Renal cortex interstitium (tissue), 15 donors: ENCODE results near the gene ZFAND4. TPM values are rescaled to one million over a fixed set of nuclear protein-coding genes. Genes with fewer than 3 reads are reported as not detected.
A peak's percentile ranks its signal among the peaks of the same experiment; 100 is the strongest.
"Not testable (repeated sequence)": the region's sequence is repeated elsewhere in the genome, so short reads cannot be mapped to it uniquely, and the experiment has no call there.

Experiments
- DNase-seq, 11 donors: peaks; one replicate each; pipeline ENCODE4 v3.0.0-alpha.2; 2013; ENCODE audit warnings: low read depth in 9 of 11, low spot score in 4 of 11; ENCODE audit errors: extremely low read depth in 1 of 11
- long read RNA-seq, 16 experiments: transcript quantifications; one replicate each; lab custom pipeline, GENCODE V29; 2026
- polyA plus RNA-seq, 3 donors: library from polyadenylated mRNA; unstranded; fragments of 120-200 nt; gene quantifications; one replicate each; pipeline ENCODE4 v1.2.1, GENCODE V29; 2013; ENCODE audit not compliant: insufficient read length in 3 of 3

Gene ZFAND4
- polyA plus RNA-seq = 10 to 100 TPM; 13.5 to 15.4 (median 14.5) TPM
- long read RNA-seq, donor 1 = 0 reads
- long read RNA-seq, donor 2 = 0 reads
- long read RNA-seq, donor 3 = 0 reads
- long read RNA-seq, donor 4 = 0 reads
- long read RNA-seq, donor 5 = 0 reads
- long read RNA-seq, donor 6, partial matches to known transcripts = 5 of 5 reads
- long read RNA-seq, donor 6, other reads (novel, unspliced or antisense) = 0 of 5 reads
- long read RNA-seq, donor 7 = 0 reads
- long read RNA-seq, donor 8 = 0 reads
- long read RNA-seq, donor 9 = 0 reads
- long read RNA-seq, donor 10 = 0 reads
- long read RNA-seq, donor 11 = 0 reads
- long read RNA-seq, donor 12 = 0 reads
- long read RNA-seq, donor 13 = 0 reads
- long read RNA-seq, donor 14 = 0 reads
- long read RNA-seq, donor 15 = 0 reads
- long read RNA-seq, donor 16 = 0 reads

DNA sequence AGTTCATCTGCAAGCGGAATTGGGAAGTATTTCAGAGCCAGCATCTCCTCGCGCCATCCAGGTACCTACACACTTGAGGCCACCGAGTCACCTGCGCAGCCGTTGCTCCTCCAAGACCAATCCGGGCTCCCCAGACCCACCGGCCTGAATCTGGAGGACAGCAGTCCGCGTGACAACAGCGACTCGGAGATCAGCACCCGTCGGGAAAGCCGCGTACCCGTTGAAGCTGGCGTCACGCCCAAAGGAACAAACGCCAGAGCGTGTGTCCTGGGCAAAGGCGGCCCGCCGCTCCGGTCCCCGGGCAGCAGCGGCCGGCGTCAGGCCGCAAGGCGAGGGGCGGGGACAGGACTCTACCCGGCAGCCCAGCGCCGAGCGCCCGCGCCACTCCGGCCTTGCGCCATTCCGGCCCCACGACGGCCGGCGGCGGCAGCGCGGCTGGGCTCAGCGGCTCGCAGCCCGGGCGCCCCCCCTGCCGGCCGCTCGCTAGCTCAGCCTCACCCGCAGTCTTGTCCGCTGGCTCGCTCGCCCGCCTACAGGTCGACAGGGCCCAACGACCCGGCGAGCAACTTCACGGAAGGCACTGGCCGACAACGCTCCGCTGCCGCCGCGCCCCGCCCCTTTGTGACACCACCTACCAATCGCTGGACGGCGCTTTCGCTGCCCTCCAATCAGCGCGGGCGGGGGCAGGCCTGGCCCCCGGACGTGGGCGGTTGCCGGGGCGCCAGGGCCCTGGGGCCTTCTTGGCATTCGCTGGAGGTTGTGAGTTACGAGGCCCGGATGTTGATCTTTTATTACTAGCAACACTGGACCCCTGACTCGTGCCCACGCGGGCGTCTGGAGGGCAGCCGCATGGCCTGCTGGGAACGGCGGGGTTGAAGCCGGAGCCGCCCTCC is at the start of gene ZFAND4:
ZFAND4 (minus strand) TSS at position 592 of the 893 bp plus-strand sequence. CDS start 9,047 bp downstream, outside the sequence.
- peak; percentile 74 to 94 (median 91) for DNase-seq

DNA sequence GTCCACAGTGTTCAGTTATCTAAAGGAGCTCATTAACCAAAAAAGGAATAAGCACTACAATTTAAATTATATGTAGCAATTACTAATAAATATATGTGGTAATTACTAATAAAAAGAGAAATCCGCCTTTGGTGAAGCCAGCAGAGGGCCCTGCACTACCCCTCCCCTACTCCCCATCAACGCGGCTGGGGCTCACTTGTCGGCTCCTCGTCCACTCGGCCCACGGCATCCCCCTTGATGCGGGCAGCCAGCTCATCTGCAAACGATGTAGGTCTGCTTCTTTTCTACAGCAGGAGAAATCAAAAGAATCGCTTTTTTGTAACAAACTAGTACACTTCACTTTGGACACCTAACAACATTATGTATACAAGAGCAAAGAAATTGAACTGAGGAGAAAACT is 48.9 kb upstream of the ZFAND4 start:
- not testable (repeated sequence) for DNase-seq

DNA sequence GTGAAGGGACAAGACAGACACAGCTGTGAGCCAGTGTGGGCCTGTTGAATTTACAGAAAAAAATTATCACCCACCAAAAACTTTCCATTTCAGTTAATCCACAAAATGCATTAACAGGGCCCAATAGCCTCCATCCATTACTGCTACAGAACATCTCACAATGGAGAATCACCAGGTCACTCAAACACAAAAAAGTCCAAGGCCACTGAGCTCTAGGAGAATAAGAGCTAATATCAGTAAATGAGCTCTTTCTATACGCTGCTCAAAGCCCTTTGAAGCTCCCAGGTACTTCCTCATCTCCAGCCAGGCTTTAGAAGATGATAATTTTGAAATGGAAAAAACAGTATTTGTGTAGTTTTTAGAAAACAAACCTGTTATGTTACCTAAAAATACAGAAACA is 45.1 kb upstream of the ZFAND4 start:
- not testable (repeated sequence) for DNase-seq

DNA sequence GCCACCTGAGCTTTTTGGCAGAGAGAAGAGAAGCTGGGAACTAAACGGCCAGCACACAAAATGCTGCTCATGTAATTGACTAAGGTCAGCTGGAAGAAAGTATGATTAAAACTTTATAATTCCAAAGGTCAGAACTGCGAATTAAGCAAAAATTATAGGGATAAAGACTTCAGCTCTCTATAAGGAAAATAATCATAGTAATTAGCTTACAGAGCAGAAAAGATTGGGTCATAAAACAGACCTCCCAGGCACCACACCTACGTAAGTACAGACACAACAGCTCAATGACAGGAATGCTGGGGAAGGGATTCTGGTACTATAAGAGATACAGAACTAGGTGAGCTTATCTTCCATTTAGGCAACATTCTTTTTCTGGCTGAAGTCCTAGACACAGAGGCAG is 44.5 kb upstream of the ZFAND4 start:
- DNase-seq = not testable (repeated sequence)

DNA sequence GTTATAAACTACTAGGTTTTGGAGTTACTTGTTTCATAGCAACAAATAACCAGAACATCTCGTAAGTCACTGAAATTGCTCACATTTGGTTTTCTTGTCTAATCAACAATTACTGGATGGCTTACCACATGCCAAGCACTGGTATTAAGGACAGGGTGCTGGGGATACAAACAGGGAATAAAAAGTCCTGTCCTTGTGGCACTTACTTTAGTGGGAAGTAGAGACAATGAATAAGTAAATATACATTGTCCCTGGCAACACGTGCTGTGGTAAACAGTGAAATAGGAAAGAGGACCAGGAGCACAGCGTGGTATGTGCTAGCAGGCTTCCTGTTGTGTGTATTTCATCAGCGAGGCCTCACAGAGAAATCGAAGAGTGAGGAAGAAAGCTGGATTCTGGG is 38.7 kb upstream of the ZFAND4 start:
- DNase-seq = not testable (repeated sequence)

DNA sequence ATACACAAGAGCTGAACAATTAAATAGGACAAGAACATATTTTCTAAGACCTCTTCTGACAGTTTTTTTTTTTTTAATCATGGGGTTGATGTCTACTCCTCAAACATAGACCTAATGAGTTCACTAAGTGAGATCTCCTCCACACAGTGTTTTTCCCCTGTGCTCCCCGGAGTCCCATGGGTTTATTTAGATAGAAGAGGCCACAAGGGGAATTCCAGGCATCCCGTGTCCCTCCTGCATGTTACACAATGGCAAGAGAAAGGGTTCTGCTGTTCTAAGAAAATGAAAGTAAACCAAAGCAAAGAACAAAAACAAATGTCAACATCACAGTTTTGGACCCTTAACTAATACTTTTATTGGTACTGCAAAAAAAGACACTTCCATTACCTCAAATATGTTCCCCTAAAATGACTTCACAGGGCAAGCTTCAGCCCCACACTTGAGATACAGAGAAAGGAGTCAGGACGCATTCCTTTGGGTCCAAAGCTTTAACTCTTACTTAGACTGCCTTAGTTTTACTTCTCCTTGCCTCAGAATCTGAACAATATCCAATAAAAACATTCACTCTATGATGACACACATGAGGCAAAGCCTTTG is 37.7 kb upstream of the ZFAND4 start:
- not testable (repeated sequence) for DNase-seq

DNA sequence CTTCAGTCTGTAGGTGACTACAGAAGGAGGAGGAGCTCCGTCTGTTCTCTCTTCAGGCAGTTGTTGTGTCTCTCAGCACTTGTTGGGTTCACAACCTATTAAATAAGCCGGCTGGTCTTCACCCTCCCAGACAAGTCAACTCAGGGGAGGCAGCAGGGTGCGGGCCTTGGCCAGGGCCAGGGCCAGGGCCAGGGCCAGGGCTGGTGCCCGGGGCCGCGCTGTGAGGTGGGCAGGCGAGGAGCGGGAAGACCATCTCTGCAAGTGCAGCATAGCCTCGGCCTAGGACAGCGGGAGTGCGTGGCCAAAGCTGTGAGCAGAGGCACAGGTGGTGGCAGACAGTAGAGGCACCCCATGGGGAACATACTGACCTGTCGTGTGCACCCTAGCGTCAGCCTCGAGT is 5.9 kb upstream of the ZFAND4 start:
- DNase-seq = not testable (repeated sequence)

DNA sequence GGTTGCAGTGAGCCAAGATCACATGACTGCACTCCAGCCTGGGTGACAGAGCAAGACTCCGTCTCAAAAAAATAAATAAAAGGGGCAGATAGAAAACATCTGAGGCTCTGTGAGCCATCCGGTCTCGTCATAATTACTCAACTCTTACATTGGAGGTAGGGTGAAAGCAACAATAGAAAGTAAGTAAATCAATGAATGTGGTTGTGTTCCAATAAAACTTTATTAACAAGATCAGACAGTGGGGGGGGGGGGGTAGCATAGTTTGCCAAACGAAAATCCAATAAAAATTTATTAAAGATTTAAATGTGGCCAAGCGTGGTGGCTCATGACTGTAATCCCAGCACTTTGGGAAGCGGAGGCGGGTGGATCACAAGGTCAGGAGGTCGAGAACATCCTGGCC is 2.8 kb upstream of the ZFAND4 start:
- no peak for DNase-seq

DNA sequence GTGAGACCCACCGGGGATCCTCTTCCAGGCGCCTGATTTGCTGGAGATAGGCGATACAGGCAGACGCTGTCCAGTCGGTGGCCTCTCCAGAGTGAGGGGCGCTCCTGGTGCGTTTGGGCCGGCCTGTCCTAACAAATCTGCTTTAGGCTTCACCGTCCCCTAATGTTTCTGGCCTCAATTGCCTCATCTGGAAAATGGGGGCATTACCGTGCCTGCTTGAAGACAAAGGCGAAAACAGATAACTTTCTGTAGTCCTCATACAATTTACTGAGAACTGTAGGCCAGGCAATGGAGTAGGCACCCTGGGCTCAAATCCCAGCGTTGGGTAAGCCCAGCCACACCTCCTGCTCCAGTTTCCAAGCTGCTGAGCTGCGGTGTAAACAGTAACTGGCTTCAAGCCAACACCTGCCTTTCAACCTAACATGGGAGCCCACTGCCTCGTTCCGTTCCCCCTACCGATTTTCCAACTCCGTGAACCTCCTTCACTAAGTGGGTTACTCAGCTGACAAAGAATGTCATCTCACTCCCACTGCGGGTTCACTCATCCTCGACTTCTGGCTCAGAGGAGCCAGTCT is 589 bp upstream of the ZFAND4 start:
- peak in 5 of 11 donors; percentile 7 to 12 (median 9) for DNase-seq

DNA sequence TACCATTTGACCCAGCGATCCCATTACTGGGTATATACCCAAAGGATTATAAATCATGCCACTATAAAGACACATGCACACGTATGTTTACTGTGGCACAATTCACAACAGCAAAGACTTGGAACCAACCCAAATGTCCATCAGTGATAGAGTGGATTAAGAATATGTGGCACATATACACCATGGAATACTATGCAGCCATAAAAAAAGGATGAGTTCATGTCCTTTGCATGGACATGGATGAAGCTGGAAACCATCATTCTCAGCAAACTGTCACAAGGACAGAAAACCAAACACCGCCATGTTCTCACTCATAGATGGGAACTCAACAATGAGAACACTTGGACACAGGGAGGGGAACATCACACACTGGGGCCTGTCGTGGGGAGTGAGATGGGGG is 1.3 kb downstream of the ZFAND4 start:
- not testable (repeated sequence) for DNase-seq

DNA sequence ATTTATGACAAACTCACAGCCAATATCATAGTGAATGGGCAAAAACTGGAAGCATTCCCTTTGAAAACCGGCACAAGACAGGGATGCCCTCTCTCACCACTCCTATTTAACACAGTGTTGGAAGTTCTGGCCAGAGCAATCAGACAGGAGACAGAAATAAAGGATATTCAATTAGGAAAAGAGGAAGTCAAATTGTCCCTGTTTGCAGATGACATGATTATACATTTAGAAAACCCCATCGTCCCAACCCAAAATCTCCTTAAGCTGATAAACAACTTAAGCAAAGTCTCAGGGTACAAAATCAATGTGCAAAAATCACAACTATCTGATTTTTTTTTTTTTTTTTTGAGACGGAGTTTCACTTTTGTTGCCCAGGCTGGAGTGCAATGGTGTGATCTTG is 2.7 kb downstream of the ZFAND4 start:
- DNase-seq = not testable (repeated sequence)

DNA sequence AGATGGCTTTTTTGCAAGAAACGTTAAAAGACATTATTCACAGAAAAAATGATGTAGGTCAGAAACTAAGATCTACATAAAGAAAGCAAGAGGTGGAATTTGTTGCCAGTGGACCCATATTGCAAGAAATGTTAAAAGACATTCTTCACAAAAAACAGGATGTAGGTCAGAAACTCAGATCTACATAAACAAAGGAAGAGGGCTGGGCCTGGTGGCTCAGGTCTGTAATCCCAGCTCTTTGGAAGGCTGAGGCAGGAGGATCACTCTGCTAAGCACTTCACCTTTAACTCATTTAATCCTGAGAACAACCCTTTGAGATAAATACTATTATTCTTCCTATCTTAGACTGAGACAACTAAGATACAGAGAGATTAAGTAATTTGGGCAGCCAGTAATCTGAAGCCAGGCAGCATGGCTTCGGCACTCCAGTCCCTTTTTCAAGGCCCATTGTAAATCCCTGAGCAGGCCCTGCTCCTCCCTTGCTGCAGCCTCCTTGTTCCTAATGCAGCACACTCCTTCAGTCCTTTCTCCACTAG is 11.6 kb downstream of the ZFAND4 start:
- DNase-seq = no peak

DNA sequence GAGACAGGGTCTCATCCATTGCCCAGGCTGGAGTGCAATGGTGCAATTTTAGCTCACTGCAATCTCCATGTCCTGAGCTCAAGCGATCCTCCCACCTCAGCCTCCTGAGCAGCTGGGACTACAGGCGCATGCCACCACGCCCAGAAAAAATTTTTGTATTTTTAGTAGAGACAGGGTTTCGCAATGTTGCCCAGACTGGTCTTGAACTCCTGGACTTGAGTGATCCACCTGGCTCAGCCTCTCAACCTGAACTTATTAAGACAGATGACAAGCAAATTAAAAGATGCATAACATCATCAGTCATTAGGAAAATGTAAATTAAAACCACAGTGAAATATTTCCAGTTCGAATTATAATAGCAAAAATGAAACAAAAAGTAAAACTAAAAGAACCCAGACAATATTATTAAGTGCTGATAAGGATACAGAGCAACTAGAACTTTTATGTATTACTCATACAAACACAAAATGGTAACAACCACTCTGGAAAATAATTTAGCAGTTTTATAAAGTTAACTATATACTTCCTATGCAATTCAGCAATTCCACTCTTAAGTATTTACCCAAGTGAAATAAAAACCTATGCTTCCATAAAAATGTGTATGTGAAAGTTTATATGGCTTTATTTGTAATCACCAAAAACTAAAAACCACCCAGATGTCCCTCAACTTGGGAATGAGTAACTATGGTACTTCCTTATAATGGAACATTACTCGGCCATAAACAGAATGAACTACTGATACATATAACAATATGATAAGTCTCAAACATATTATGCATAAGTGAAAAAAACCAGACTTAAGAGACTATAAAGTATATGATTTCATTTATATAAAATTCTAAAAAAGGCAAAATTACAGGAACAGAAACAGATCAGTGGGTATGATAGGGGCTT is 15.3 kb downstream of the ZFAND4 start:
- no peak for DNase-seq

DNA sequence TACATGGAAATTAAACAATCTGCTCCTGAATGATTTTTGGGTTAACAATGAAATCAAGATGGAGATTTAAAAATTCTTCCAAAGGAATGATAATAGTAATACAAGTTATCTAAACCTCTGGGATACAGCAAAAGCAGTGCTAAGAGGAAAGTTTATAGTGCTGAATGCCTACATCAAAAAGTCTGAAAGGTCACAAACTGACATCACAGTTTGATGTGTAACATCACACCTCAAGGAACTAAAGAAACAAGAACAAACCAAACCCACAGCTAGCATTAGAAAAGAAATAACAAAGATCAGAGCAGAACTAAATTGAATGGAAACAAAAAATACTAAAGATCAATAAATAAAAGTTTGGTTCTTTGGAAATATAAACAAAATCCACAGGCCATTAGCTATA is 17.4 kb downstream of the ZFAND4 start:
- no peak for DNase-seq

DNA sequence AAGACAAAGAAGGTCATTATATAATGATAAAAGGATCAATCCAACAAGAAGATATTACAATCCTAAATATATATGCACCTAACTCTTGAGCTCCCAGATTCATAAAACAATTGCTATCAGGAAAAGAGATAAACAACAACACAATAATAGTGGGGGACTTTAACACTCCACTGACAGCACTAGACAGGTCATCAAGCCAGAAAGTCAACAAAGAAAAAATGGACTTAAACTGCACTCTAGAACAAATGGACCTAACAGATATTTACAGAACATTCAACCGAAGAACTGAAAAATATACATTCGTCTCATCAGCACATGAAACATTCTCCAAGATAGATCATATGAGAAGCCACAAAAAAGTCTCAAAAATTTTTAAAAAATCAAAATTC is 17.8 kb downstream of the ZFAND4 start:
- not testable (repeated sequence) for DNase-seq

DNA sequence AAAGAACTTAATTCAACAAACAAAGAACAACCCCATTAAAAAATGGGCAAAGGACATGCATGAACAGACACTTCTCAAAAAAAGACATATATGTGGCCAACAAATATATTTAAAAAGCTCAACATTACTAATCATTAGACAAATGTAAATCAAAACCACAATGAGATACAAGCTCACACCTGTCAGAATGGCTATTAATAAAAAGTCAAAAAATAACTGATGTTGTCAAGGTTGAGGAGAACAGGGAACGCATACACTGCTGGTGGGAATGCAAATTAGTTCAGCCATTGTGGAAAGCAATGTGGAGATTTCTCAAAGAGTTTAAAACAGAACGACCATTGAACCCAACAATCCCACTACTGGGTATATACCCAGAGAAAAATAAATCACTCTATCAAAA is 19.1 kb downstream of the ZFAND4 start:
- DNase-seq = no peak

DNA sequence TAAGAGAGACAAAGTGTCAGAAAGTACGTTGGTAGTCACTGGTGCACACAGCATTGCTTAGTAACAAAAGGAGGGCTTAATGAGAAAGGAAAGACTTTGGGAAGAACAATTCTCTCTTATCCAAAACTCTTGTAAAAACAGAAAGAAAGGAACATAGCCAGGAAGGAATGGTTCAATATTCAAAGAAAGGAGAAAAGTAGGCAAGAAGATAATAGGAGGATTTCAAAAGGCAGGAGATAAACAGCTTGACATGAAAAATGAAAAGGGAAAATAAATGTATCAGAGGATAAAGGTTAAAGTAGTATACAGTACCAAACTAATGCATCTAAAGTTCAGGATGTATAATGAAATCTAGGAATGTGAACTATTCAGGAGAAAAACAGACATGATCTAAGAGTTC is 20.1 kb downstream of the ZFAND4 start:
- no peak for DNase-seq

DNA sequence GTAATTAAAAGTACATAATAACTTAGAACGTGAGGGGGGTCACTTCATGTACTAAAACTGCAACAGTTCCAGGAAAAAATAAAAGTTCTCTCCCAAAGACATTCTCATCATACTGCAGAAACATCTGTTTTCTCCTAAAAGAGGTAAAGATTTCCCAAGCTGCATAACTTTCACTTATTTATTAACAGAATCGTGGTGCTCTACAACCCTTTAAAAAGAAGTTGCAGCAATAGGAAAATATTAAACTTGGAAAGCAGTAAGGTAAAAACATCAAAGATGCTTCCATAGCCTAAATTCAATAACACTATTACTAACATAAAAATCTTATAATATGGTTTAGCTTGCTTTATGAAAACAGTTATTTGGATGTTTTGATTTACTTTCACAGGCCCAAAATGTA is 23.3 kb downstream of the ZFAND4 start:
- DNase-seq = no peak
